Measurements from ENCODE around the gene FARSA. TPM values are rescaled to one million over a fixed set of nuclear protein-coding genes. Genes with fewer than 3 reads are reported as not detected.

FARSA gene
- total and polyA plus RNA-seq, 2 of the 13 experiments (the other 11 are each of a cell fraction or from before 2014, with no cell fraction given), result 25.9 to 72.0 TPM

- TF ChIP-seq ZNF607 (CRISPR knock-in tag; IDR thresholded peaks at IDR 0.05; ENCODE audit: borderline replicate concordance), result peak; percentile 90
- TF ChIP-seq MTF2 (CRISPR knock-in tag; IDR thresholded peaks at IDR 0.05; ENCODE audit: borderline replicate concordance), result peak; percentile 67; the same call in 1 of the 2 replicates
- TF ChIP-seq TIGD3 (CRISPR knock-in tag; IDR thresholded peaks at IDR 0.05; ENCODE audit: borderline replicate concordance), result no peak
- no peak; the same call in 1 of the 2 replicates for TF ChIP-seq ZNF143 (CRISPR knock-in tag; IDR thresholded peaks at IDR 0.05)
- peak; percentile 78; the same call in 1 of the 2 replicates for TF ChIP-seq KDM5B (CRISPR knock-in tag; IDR thresholded peaks at IDR 0.05; ENCODE audit: borderline replicate concordance)
- TF ChIP-seq FLYWCH1 (CRISPR knock-in tag; IDR thresholded peaks at IDR 0.05), result no peak
- TF ChIP-seq NONO (IDR thresholded peaks at IDR 0.05), result no peak
- TF ChIP-seq NONO (CRISPR knock-in tag; conservative IDR thresholded peaks at IDR 0.05), result peak; percentile 72
- no peak; the same call in 1 of the 2 replicates for TF ChIP-seq ZNF691 (CRISPR knock-in tag; IDR thresholded peaks at IDR 0.05; ENCODE audit: borderline replicate concordance, low read depth)
- no peak for TF ChIP-seq E2F1 (CRISPR knock-in tag; IDR thresholded peaks at IDR 0.05)
- TF ChIP-seq ARID2 (CRISPR knock-in tag; IDR thresholded peaks at IDR 0.05; ENCODE audit: borderline replicate concordance), result no peak
- TF ChIP-seq ZNF256 (CRISPR knock-in tag; conservative IDR thresholded peaks at IDR 0.05), result no peak
- peak; percentile 77 for TF ChIP-seq KDM2A (CRISPR knock-in tag; IDR thresholded peaks at IDR 0.05; ENCODE audit: borderline replicate concordance, low read depth)
- TF ChIP-seq ZNF30 (CRISPR knock-in tag; IDR thresholded peaks at IDR 0.05), result no peak
- TF ChIP-seq SP5 (CRISPR knock-in tag; IDR thresholded peaks at IDR 0.05; ENCODE audit: borderline replicate concordance, low read depth), result no peak
- TF ChIP-seq NFATC3 (CRISPR knock-in tag; IDR thresholded peaks at IDR 0.05), result 0 out of 2 replicates have a peak, but pooled peaks have one; percentile 31
- TF ChIP-seq SMC3 (IDR thresholded peaks at IDR 0.05; ENCODE audit: low read length), result no peak
- TF ChIP-seq RFXAP (CRISPR knock-in tag; IDR thresholded peaks at IDR 0.05; ENCODE audit: borderline replicate concordance), result no peak; the same call in 1 of the 2 replicates
- peak; percentile 26; the same call in 1 of the 2 replicates for TF ChIP-seq DR1 (CRISPR knock-in tag; IDR thresholded peaks at IDR 0.05)
- no peak for TF ChIP-seq ZFP41 (CRISPR knock-in tag; IDR thresholded peaks at IDR 0.05; ENCODE audit: borderline replicate concordance)
- no peak; the same call in 1 of the 2 replicates for TF ChIP-seq NR2C2 (CRISPR knock-in tag; IDR thresholded peaks at IDR 0.05; ENCODE audit: borderline replicate concordance)
- TF ChIP-seq THYN1 (CRISPR knock-in tag; IDR thresholded peaks at IDR 0.05; ENCODE audit: borderline replicate concordance, low read depth), result no peak
- TF ChIP-seq ZNF224 (CRISPR knock-in tag; IDR thresholded peaks at IDR 0.05), result peak; percentile 30; the same call in 1 of the 2 replicates
- no peak for TF ChIP-seq SNAPC2 (CRISPR knock-in tag; IDR thresholded peaks at IDR 0.05)
Observed at GRCh38 chr19:12956446-12957388, 23.2 kb upstream of the FARSA start, which contains the start of gene GADD45GIP1 (continued).

Measured in HepG2 (cell line).